H4 (cell line): ENCODE data around the gene ZNF439. TPM values are rescaled to one million over a fixed set of nuclear protein-coding genes. Genes with fewer than 3 reads are reported as not detected.
A peak's percentile ranks its signal among the peaks of the same experiment; 100 is the strongest.
"Not testable (repeated sequence)": the region's sequence is repeated elsewhere in the genome, so short reads cannot be mapped to it uniquely, and the experiment has no call there.

Experiments used
- DNase-seq: peaks from one replicate; pipeline ENCODE4 v3.0.0-alpha.2; 2015; ENCODE audit warnings: low spot score
- total RNA-seq: library from RNA; depleted of rRNA; stranded (reverse); fragments of >200 nt; shearing (Covaris generic); gene quantifications from 2 replicates; pipeline ENCODE4 v1.2.3, GENCODE V29; 2014; rRNA removed

Gene ZNF439
- total RNA-seq, result 0.47 and 0.56 TPM in 2 replicates

DNA sequence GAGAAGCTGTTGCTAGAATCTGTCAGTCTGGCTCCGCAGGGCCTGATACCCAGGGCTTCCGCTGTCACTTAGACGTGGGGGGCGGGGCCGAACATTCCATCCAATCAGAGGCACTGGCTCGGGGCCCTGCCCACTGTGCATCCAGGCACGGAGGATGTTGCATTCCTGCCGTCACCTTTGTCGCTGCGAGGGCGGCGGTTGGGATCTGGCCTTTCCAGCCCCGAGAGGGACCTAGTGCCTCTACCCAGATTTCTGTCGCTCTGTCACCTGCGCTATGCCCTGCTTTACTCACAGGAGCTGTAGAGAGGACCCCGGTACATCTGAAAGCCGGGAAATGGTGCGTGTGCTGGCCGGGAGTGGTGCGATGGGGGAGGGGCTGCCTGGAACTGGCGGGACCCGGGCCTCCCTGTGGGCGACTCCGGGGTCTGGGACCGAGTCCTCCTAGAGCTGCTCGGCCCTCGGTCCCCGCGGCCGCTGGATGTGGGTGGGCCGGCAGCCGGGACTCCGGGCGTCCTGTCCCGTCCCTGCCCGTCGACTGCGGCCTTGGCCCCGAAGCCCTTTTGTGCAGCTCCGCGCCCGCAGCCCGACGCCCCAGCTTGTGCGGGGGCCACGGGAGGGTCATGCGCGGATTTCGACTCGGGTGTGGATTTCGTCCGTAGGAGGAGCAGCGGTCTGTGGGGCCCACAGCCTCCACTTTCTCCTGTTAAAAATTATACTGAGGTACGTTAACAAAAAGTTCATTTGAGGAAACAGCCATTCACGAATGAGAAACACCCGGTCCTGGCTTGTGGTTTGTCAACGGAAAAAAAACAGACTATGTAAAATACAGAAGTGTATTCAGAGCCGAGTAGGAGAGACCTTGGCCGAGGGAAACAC lies at the start of gene ZNF439:
Gene ZNF439, plus strand, starts transcription at position 133 of the 876 bp plus-strand sequence. Its CDS starts 142 bp downstream, at position 275.
- DNase-seq, result peak; percentile 16

DNA sequence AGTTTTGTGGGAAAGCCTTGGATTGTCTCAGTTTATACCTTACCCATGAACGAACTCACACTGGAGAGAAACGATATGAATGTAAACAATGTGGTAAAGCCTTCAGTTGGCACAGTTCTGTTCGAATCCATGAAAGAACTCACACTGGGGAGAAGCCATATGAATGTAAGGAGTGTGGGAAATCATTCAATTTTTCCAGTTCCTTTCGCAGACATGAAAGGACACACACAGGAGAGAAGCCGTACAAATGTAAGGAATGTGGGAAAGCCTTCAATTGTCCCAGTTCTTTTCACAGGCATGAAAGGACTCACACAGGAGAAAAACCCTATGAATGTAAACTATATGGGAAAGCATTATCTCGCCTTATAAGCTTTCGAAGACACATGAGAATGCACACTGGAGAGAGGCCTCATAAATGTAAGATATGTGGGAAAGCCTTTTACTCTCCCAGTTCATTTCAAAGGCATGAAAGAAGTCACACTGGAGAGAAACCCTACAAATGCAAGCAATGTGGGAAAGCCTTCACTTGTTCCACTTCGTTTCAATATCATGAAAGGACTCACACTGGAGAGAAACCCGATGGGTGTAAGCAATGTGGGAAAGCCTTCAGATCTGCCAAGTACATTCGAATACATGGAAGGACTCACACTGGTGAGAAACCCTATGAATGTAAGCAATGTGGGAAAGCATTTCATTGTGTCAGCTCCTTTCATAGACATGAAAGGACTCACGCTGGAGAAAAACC lies 42.0 kb upstream of the ZNF439 start:
- no peak for DNase-seq

DNA sequence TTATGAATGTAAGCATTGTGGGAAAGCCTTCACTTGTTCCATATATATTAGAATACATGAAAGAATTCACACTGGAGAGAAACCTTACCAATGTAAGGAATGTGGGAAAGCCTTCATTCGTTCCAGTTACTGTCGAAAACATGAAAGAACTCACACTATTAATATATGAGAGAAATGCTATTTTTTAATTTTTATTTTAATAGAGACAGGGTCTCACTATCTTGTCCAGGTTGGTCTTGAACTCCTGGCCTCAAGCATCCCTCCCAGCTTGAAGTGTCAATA lies 41.5 kb upstream of the ZNF439 start:
- no peak for DNase-seq

DNA sequence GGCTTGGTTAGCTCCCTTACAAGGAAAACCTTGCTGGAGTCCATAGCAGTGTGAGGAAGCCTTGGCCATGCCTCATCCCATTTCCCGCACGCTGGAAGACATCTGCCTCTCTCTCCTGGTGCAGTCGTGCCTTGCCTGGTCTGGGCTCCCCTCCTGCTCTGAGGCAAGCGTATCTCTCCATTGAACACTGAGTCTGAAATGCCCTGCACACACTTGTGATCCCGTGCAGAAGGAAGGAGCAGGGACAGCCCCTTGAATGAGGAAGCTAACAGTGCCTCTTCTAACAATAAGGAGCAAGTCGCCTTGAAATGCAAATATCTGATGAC lies 34.9 kb upstream of the ZNF439 start:
- no peak for DNase-seq

DNA sequence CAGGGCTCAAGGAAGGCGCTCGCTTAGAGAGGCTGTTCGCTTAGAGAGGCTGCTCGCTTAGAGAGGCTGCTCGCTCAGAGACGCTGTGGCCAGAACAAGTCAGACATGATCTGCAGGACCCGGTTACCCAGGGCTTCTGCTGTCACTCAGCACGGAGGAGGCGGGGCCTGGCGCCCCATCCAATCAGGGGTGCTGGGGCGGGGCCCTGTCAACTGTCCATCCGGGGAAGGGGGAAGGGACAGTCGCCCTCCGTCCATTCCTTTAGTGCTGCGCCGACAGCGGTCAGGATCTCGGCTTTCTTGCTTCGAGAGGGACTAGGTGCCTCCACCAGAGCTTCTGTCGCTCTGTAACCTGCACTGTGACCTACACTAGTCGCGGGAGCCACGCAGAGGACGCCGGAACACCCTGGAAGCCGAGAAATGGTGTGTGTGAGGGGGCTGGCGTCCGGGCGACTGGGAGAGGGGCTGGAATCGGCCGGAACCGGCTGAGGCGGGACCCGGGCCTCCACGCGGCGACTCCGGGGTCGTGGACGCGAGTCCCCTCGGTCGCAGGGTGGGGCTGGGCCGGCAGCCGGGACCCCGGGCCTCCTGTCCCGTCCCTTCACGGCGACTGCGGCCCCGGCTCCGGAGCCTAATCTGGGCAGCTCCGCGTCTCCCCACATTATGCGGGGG lies 34.4 kb upstream of the ZNF439 start, which contains the start of gene ZNF440:
Gene ZNF440, plus strand, starts transcription at position 245 of the 671 bp plus-strand sequence. Its CDS starts 175 bp downstream, at position 420.
- DNase-seq, result peak; percentile 82

DNA sequence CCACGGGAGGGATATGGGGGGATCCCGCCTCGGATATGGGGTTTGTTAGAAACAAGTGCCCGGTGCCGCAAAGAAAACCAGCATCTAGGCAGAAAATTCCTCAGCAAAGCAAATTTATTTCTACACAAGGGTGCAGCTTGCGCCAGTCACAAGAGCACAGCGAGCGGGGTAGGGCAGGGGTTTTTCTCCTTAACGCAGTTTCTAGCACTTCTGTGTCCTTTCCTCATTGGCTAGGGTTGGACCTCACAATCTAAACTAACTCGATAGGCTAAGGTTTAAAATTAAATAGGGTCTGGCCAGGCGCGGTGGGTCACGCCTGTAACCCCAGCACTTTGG lies 33.9 kb upstream of the ZNF439 start:
- no peak for DNase-seq

DNA sequence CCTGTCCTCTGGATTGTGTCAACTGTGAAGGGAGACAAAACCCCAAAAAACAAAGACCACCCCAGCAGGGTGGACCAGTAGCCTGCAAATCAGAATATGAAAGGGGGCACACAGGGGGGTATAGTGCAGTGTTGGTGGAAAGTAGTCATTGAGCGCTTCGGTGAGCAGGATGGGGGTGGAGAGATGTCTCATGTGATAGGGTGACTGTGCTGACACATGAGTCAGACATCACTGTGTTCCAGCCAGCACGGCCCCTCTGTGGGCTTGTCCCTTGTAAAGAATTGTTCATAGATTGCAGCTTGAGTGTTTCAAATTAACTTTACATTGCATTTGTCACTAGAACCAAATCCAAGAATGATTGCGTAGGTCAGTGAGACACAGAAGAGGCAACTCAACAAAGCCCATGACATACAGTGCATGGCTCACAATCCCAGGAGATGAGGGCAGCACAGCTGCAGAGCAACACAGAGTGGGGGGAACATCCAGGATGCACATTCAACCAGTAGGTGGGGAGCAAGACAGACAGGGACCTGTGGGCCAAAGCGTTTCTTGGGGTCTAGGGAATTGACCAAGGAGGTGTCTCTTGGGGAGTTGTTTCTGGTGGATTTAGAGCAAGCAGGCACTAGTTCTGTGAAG lies 26.9 kb upstream of the ZNF439 start:
- DNase-seq, result no peak

DNA sequence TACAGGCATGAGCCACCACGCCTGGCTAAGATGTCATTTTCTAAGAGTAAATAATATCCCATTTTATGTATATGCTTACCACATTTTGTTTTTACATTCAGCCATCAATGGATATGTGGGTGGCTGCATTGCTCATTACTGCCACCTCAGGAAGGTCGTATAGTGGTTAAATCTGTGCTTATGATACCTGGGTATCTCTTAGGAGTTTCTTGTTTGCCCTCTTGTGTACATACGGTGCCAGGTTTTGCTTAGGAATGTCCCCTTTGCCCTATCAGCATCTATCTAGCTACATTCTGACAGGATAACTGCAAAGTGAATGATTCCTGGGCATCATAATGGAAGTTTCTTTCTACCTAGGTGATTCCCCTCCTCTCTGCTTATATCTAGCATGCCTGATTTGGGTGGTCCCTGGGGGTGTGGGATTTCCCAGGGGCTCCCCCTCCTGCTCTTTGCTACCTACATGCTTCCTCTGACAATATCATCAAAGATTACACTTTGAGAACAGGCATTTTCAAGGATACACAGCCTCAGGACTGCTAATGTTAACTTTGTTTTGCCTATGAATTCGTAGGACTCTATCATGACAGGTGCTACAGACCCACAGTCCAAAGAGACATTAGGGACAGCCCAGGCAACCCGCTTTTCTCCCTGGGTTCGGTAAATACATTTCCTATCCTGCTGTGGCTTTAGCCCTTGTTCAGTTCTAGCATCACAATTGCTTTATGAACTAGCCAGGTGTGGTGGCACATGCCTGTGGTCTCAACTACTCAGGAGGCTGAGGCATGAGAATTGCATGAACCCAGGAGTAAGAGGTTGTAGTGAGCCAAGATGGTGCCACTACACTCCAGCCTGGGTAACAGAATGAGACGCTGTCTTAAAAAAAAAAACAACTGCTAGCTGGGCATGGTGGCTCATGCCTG lies 19.3 kb upstream of the ZNF439 start:
- not testable (repeated sequence) for DNase-seq

DNA sequence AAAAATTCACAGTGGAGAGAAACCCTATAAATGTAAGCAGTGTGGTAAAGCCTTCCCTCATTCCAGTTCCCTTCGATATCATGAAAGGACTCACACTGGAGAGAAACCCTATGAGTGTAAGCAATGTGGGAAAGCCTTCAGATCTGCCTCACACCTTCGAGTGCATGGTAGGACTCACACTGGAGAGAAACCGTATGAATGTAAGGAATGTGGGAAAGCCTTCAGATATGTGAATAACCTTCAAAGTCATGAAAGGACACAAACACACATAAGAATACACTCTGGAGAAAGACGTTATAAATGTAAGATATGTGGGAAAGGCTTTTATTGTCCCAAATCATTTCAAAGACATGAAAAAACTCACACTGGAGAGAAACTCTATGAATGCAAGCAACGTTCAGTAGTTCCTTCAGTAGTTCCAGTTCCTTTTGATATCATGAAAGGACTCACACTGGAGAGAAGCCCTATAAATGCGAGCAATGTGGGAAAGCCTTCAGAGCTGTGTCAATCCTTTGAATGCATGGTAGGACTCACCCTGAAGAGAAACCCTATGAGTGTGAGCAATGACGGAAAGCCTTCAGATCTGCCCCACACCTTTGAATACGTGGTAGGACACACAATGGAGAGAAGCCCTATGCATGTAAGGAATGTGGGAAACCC lies 16.1 kb upstream of the ZNF439 start:
- DNase-seq, result no peak

DNA sequence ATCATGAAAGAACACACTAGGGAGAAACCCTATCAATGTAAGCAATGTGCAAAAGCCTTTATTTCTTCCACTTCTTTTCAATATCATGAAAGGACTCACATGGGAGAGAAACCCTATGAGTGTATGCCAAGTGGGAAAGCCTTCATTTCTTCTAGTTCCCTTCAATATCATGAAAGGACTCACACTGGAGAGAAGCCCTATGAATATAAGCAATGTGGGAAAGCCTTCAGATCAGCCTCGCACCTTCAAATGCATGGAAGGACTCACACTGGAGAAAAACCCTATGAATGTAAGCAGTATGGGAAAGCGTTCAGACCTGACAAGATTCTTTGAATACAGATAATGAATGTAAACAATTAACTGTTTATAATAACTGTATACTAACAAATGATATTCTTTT lies 15.0 kb upstream of the ZNF439 start:
- no peak for DNase-seq

DNA sequence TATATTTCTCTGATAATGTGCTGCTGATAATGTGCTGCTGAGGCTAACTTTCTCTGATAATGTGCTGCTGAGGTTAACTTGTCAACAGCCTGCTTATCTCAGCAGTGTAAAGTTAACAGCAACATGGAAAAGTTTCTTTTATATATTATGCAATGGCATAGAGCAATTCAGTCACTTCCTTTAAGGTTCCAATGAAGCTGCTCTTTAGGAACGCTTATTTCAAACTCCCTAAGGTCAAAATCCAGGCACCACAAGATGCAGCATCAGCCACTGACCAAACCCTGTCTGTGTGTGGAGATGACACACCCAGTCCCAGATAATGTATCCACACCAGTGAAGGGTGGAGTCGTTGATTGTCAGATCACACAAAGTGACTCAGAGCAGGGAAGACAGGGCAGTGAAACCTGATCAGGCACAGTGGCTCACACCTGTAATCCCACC lies 12.9 kb upstream of the ZNF439 start:
- DNase-seq, result not testable (repeated sequence)

DNA sequence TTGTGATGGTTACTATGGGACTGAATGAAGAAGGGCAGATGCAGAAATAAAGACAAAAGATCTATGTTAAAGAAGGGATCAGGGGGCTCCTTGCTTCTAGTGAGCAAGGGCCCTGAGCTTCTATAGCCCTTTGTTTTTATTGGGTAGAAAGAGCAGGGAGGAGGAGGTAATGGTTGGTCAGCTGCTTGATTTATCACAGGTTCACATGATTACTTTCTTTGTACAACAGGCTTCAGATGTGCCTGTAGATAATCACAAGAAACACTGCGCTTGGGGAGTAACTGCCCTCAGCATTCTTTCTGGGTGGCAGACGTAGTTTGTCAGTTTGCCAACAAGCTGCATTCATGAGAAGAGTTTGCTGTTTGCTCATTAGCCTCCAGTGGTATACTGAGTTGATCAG lies 4.8 kb upstream of the ZNF439 start:
- DNase-seq, result no peak

DNA sequence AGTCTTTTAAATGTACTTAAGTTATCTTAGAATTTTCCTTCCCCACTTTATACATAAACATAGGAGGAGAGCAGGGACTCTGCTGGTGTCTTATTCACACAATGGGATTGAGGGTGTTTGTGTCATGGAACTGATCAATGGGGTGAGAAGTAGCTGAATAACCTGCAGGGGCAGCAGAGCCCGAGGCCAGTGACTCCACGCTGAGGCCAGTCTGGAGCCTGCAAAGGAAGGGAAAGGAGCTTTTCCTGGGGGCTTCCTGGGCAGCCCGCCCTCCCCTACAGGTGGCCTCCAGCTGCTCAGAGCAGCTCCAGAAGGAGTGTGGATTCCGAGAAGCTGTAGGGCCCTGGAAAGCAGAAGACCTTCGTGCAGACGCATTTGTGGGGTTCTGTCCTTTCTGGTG lies 911 bp upstream of the ZNF439 start:
- DNase-seq, result not testable (repeated sequence)

DNA sequence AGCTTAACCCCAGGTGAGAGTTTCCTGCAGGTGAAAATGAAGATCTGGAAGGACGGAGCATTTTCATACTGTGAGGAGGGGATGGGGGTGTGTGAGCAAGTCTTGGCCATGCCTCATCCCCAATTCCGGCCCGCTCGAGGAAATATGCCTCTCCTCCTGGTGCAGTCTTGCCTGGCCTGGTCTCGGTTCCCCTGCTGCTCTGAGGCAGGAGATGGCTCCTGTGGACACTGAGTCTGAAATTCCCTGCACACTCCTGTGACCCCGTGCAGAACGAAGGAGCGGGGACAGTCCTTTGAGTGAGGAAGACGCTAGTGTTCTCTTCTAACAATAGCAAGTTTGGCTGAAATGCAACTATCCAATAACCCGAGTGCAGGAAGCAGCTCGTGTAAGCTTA lies 329 bp upstream of the ZNF439 start:
- DNase-seq, result no peak

DNA sequence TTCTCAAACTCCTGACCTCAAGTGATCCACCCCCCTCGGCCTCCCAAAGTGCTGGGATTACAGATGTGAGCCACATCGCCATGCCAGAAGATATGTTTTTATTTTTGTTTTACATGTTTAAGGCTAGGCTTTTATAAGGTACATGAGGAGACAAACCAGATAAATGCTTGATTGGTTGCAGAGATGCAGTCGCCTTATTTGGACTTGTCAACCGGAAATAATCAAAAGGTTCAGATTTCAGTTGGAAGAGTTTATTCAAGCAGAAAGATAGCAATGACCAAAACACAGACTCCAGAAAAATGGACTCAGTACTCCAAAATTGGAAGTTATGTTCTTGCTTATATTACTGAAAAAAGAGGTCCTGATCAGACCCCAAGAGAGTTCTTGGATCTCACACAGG lies 1.8 kb downstream of the ZNF439 start:
- DNase-seq, result not testable (repeated sequence)

DNA sequence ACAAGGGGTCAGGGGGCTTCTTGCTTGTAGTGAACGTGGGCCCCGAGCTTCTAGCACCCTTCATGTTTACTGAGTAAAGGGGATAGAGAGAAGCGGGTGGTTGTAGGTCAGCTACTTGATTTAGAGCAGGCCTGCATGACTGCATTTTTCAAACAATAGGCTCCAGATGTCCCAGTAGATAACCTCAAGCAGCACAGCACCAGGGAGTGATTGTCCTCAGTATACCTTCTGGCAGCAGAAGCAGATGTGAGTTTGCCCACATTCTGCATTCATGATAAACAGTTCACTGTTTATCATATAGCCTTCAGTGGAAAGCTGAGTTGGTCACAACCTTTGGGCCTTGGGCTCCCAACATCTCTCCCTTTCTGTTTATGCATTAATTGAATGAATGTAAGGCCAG lies 4.8 kb downstream of the ZNF439 start:
- no peak for DNase-seq

DNA sequence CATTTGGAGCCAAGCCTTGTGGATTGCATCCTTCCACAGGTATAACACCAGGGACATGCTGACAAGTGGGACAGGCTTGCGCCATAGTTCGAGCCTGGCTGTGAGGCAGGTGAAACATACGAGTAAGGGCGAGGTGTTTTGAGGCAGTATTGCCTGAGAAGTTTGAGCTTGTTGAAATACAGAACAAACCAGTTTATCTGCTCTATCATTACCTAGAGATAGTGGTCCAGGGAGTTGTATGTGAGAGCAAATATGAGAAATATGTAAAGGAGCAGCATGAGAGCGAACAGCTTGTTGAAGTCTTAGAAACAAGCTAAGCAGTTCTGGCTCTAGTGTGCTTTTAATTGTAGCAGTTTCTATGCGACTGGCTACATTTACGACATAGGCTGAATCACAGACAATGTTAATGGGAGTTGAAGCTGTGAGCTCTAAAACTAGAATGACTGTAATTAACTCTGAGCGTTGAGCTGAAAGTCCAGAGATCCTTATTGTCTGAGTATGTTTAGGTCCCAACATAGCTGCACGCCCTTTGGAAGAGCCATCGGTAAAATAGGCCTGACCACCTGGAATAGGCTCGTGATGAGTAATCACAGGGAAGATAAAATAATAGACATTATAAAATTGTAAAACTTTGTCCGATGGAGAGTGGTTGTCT lies 8.2 kb downstream of the ZNF439 start:
- DNase-seq, result no peak

DNA sequence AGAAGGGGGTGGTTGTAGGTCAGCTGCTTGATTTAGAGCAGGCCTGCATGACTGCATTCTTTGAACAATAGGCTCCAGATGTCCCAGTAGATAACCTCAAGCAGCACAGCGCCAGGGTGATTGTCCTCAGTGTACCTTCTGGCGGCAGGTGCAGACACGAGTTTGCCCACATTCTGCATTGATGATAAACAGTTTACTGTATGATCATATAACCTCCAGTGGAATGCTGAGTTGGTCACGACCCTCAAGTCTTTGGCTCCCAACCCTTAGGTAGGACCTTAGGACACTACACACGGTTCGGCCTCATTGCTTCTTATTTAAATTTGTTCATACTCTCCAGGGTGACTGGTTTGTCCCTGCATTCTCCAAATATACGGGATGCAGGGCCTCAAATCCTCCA lies 12.2 kb downstream of the ZNF439 start:
- DNase-seq, result no peak

DNA sequence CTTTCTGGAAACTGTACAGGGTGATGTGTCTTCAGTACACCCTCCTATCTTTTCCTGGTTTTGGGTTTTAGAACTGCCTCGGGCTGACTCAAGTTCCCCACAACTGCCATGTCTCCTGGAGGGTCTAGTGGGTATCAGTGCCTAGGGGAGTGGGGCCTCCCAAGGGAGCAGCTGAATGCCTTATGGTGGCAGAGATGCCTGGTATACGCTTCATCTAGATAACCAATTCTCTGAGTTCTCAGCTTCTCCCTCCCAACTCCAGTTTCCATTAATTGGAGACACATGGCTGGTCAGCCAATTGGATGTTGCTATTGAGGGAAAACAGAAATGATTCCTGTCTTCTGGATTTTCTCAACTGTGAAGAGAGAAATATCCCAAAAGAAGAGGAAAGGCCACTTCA lies 12.8 kb downstream of the ZNF439 start:
- DNase-seq, result no peak

DNA sequence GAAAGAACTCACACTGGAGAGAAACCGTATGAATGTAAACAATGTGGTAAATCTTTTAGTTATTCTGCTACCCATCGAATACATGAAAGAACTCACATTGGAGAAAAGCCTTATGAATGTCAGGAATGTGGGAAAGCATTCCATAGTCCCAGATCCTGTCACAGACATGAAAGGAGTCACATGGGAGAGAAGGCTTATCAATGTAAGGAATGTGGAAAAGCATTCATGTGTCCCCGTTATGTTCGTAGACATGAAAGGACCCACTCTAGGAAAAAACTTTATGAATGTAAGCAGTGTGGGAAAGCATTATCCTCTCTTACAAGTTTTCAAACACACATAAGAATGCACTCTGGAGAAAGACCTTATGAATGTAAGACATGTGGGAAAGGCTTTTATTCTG lies 19.2 kb downstream of the ZNF439 start:
- not testable (repeated sequence) for DNase-seq
